GM18870 (cell line): ENCODE results near the gene TOMM7.
"Not testable (repeated sequence)": the region's sequence is repeated elsewhere in the genome, so short reads cannot be mapped to it uniquely, and the experiment has no call there.

Experiments used
- ATAC-seq: cut with Tn5 transposase; IDR thresholded peaks from one replicate; pipeline ENCODE4 v1.9.1; 2021; ENCODE audit warnings: moderate library complexity; ENCODE audit not compliant: unreplicated experiment

TOMM7 gene

GRCh38 chr7:22826593-22826992, 3.9 kb upstream of the TOMM7 start:
- no peak for ATAC-seq

- no peak for ATAC-seq
Measured at GRCh38 chr7:22824760-22825159, 2.1 kb upstream of the TOMM7 start.

- no peak for ATAC-seq
Measured at GRCh38 chr7:22823142-22823497, 471 bp upstream of the TOMM7 start.

DNA sequence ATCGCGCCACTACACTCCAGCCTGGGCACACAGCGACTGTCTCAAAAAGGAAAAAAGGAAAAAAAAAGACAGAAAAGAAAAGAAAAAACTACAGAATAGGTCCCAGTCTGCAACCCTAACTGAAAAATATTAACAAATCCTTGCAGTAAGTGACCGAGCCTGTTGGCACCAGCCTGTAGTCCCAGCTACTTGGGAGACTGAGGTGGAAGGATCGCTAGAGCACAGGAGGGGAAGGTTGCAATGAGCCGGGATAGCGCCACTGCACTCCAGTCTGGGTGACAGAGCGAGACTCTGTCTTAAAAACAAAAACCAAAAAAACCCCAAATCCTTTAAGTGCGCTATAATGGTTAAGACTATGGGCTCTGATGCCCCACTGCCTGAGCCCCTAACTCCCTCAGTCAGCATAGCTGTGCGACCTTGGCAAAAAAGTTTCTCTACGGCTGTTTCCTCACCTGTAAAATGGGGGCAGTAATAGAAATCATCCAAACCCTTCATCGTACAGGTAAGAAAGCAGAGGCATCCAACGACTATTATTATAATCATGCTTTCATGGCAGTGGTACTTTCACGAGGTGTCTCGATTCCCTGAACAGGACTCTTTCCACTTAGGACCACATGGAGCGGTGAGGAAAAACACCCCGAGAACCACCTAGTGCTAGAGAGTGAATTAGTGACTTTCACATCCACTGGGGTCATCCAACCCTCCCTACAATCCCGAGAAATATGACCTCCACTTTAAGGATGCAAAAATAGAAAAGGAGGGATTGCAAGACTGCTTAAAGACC, 755 bp downstream of the TOMM7 start:
- ATAC-seq, result no peak

GRCh38 chr7:22819476-22819875, 3.2 kb downstream of the TOMM7 start:
- no peak for ATAC-seq

DNA sequence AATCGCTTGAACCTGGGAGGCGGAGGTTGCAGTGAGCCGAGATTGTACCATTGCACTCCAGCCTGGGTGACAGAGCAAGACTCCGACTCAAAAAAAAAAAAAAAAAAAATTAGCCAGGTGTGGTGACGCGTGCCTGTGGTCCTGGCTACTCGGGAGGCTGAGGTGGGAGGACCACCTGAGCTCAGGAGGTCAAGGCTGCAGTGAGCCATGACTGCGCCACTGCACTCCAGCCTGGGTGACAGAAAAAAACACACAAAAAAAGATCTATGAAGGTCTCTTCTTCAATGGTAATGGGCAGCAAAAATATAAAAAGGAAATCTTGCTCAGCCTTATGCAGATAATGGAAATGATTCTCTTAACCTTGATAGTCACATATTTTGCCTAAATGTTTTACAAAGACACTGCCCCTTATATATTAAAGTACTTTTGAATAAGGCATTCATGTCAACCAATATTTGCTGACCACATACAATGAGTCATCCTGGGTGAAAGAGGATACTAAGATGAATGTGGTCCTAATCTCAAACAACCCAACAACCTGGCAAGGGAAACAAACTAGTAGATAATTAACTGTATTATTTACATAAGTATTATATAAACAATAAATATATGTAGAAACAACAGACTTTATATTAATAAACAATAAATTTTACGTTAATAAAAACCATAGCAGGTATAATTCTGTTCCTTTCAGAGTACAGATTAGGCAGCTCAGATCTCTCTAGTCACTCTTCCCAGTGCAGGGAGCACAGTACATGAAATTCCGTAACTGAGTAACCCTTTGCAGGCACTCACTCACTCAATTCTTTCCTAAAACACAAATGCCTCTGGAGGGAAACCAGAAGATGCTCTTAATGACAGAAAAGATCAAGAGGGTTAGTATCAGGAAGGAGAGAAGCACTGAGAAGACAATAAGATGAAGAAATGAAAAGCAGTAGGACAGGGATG, 8.1 kb downstream of the TOMM7 start:
- ATAC-seq, result no peak

- no peak for ATAC-seq
Measured at GRCh38 chr7:22812353-22812752, 10.3 kb downstream of the TOMM7 start.

DNA sequence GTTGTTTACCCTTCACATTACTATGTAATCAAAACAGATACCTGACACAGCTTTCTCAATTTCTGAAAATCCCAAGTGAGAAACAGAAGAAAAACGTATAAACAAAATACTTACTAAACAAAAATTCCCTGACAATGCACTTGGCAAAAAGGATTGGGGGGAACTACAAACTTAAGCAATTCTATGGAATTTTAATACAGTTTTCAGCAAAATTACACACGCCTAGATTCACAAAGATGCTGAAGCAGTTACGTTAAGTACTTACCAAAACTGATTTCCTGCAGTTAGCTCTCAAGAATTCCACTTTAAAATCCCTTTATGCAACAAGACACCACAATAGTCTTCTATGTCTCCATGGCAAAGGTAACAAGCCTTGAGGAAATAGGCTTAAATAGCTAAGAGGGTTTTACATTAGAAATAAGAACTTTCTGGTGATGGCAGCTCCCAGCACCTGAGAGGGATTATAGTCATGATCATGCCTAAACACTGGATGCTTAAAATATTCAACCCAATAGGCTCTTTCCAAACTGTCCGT, 10.8 kb downstream of the TOMM7 start:
- no peak for ATAC-seq

DNA sequence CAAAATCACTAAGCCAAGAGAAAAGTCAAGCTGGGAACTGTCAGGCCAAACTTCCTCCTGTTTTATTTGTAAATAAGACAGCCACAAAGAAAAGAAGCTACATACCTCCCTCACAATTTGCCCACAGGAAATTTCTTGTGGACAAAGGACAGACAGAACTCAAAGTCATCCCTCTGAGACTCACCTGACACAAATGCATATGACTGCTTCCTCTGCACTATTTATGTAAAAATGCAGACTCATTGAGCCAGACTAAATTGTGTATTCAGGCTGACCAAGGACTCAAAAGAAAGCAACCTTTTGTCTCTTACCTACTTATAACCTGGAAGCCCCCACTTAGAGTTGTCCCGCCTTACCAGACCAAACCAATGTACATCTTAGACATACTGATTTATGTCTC, 11.8 kb downstream of the TOMM7 start:
- no peak for ATAC-seq

DNA sequence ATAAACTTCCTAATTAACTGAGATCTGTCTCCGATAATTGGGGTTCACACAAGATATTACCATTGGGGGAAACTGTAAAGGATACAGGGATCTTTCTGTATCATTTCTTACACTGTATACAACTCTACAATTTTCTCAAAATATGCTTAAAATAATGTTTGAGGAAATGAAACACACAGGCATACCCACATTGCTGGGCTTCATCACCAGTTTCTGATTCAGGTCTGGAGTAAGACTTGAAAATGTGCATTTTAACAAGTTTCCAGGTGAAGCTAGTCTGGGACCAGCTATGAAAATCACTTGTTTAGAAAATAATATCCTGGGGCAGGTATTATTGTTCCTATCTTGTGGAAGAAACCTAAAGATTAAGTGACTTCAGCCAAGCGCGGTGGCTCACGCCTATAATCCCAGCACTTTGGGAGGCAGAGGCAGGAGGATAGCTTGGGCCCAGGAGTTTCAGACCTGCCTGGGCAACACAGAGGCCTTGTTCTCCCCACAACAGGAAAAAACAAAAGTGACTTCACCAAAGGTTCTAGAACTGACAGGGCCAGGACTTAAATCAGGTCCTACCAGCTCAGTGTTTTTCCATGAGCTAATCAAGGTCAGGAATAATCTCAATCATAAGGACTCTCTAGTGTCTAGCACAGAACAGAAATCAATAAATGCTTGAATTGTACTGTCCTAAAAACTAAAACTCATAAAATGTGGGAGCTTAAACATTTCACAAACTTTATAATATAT, 12.6 kb downstream of the TOMM7 start:
- ATAC-seq, result no peak

- no peak for ATAC-seq
Measured at GRCh38 chr7:22808140-22808539, 14.5 kb downstream of the TOMM7 start.

DNA sequence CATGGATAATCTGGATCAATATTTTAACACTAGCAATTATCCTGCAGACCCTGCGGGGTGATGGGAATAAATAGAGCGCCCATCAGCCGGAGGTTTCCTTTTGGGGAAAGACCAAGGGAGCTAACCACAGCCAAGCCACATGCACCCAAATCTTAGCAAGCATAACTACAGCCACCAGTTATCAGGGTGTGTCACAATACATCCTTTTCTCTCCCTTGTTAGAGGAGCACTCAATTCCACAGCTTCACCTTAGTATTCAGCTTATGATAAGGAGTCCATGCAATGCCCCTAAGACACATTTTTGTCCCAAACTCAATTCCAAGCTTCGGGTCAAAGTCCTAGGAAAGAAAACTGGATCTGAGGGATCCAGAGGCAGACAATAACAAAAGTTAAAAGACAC, 15.9 kb downstream of the TOMM7 start:
- no peak for ATAC-seq

DNA sequence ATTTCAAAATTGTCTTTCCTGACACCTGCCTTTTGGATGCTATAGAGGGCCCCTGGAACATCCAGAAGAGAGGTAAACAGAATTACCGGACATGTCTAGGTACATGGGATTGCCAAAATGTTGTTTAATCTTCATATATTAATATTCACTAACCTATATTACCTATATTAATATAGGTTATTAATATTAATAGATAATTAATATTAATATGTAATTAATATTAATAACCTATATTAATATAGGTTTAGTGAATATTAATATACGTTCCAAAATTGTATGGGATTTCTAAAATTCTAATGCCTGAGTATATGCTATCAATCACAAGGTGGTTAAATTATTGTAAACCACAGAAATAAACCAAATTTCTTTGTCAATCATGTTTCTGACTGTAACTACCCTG, 17.4 kb downstream of the TOMM7 start:
- no peak for ATAC-seq

DNA sequence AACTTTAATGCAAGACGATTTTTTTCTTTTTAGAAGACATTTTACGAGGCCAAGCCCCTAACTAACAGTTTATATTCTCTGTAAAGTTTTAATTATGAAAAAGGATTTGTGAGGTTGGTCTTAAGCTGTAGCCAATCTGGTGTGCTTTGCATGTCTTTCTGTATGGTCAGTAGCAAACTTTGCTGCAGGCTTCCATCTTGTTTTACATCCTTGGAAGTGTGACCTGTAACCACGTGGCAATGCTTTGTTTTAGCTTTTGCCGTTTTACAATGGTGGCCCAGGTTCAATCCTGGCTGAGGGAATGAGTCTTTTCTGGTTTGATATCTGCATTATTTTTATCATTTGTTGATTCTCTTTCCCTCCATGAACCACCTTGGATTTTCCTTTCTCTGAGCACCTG, 19.8 kb downstream of the TOMM7 start:
- not testable (repeated sequence) for ATAC-seq

DNA sequence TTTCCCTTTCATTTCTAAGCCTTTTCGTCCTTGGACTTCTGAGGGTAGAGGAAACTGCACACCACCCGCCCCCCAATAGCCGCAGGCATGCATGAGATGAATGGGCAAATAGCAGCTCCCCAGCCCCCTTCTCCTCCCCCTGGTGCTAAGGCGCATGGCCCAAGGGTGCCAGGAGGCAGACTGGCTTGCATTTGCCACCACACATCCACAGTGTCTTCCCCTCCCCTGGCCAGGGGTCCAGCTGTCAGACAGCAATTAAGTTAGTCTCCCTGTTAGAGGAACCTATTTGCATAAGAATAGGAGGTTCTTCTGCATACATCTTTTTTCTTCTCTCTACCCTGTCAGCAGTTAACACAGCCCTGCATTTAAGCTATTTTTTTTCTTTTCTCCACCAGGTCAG, 20.2 kb downstream of the TOMM7 start:
- no peak for ATAC-seq

DNA sequence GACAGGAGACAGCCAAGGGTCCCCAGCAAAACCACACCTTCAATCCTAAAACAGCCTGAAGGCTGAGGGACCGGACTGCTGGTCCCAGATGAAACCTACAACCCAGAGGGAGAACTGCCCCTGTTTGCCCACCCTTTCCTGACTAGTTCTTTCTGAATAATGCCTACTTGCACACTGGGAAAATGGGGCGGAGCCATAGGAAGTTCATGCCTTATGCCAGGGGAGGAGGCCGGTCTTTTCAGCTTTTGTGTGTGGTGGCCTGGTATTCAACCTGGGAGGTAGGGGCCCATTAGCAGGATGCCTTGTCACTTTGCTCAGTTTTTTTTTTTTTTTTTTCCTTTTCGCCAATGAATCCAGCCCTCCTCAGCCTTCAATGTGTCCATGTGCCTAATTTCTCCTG, 20.7 kb downstream of the TOMM7 start:
- no peak for ATAC-seq

- ATAC-seq, result no peak
Measured at GRCh38 chr7:22799633-22800032, 23.0 kb downstream of the TOMM7 start.

DNA sequence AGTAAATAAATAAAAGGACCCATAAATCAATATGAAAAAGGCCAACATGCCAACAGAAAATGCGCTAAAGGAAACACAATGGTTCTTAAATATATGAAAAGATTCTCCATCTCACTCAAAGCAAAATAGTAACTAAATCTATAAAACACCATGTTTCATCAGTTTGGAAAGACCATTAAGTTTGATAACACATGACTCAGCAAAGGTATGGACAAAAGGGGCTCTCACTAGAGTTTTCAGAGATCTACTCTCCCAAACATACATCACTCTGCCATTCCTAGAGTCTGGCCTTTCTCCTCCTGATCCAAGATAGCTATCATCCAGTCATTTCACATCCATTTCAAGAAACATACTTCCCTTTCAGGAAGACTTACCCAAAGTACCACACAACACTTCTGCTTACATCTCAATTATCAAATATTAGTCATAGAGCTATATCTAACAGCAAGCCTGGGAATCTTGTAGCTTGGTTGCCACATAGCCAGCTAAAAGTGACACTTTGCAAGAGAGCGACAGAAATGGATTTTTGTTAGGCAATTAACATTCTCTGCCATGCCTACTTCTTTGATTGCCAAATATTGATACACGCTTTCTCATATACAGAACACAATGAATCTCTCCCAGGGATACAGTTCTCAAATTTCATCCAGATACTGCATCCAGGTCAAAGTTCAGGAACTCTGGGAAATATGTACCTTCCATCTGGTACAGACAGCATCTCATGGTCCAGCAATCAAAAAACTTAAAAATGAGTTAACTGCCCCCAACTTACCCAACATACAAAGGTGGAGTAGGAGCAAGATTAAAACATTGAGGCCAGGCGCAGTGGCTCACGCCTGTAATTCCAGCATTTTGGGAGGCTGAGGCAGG, 28.8 kb downstream of the TOMM7 start:
- ATAC-seq, result no peak

DNA sequence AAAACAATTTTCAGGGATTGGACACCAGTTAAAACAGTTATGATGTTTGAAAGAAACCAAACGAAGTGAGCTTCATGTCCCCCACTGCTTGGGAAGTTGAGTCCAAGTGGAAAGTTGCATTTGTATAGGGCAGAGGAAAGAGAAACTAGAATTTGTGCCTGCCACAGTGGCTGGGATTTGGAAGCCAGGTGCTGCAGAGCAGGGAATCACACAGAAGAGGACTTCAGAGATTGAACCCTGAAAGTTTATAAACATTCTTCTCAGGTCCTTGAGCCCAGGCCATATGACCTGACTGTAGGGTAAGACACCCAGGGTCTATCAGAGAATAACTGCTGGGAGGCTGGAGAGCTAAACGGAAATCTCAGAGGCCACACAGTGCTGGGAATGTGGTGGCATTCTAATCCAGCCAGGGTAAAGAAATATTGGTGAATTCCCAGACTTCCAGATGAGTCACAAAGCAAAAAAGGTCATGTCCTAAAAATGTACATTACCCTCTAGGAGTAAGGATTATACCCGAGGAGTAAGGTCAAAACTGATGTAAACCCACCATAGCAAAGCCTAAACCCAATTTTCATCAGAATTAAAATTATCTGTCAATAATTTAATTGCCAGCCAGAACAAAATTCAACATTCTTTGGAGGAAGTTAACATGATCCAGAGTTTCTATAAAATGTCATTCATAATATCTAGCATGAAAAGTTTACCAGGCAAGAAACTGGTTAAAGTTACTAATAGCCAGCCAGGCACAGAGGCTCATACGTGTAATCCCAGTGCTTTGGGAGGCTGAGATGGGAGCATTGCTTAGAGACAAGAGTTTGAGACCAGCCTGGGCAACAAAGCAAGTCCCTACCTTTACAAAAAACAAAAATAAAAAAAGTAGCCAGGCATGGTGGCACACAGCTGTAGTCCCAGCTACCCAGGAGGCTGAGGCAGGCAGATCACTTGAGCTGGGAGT, 31.2 kb downstream of the TOMM7 start:
- ATAC-seq, result no peak
